ENCODE data around the gene QRSL1. TPM values are rescaled to one million over a fixed set of nuclear protein-coding genes. Genes with fewer than 3 reads are reported as not detected.

QRSL1 gene
- total RNA-seq, 1 donor from 2014 or later, result 22.6 TPM

DNA sequence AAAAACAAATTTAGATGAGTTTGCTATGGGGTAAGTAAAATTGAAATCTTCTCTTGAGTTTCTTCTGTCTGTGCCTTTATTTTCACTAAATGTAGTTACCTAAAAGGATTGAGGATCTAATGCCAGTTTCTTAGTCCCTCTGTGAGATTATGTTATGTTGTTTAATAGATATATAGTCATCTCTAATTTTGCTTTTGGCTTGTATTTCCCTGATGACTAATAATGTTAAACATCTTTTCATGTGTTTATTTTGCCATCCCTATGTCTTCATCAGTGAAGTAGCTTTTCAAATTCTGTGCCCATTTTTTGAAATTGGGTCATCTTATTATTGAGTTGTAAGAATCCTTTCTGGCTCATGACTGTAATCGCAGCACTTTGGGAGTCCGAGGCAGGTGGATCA is 13.7 kb downstream of the QRSL1 start:
- FAIRE-seq (no peak), DNase-seq (ENCODE audit: low read depth) (peak; percentile 13)
- peaks cover 3% of the 10 kb centered on the region for H3K36me3 ChIP-seq (ENCODE audit: control insufficient read depth, insufficient read depth, low read length)
- no peak overlapping the region for H3K4me3 ChIP-seq (ENCODE audit: low read depth, low read length)
- no peaks in the 10 kb centered on the region for H3K27me3 ChIP-seq (ENCODE audit: control insufficient read depth, insufficient read depth, low read length)
- TF ChIP-seq, protein P1, sequence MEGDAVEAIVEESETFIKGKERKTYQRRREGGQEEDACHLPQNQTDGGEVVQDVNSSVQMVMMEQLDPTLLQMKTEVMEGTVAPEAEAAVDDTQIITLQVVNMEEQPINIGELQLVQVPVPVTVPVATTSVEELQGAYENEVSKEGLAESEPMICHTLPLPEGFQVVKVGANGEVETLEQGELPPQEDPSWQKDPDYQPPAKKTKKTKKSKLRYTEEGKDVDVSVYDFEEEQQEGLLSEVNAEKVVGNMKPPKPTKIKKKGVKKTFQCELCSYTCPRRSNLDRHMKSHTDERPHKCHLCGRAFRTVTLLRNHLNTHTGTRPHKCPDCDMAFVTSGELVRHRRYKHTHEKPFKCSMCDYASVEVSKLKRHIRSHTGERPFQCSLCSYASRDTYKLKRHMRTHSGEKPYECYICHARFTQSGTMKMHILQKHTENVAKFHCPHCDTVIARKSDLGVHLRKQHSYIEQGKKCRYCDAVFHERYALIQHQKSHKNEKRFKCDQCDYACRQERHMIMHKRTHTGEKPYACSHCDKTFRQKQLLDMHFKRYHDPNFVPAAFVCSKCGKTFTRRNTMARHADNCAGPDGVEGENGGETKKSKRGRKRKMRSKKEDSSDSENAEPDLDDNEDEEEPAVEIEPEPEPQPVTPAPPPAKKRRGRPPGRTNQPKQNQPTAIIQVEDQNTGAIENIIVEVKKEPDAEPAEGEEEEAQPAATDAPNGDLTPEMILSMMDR (IDR thresholded peaks at IDR 0.05; ENCODE audit: insufficient read depth, low read length, severe bottlenecking), result no peak

DNA sequence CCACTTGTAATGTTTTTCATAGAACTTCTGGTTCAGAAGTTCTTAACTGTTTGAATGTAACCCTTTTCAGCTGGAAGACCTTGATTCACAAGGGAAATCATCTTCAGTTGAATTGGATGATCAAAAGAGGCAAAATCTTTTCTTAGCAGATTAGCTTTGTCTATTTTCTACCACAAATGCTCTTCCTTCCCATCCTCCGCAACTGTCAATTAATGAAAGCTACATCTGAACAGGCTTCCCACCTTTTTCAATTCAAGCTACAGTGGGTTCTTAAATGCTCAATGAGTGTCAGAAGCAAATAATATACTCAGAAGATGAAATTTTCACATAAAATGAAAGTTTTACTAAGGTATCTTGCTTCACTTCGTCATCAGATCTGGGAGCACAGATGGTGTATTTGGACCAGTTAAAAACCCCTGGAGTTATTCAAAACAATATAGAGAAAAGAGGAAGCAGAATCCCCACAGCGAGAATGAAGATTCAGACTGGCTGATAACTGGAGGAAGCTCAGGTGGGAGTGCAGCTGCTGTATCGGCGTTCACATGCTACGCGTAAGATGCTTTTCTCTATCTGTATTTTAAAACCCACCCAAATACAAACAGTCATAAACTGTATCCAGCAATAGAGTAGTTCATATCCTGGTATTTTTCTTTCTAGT is 19.4 kb downstream of the QRSL1 start:
- H3K36me3 ChIP-seq (ENCODE audit: control insufficient read depth, insufficient read depth, low read length), result peaks cover 4% of the 10 kb centered on the region
- no peaks in the 10 kb centered on the region for H3K27me3 ChIP-seq (ENCODE audit: control insufficient read depth, insufficient read depth, low read length)
- TF ChIP-seq, protein P1 (IDR thresholded peaks at IDR 0.05; ENCODE audit: insufficient read depth, low read length, severe bottlenecking), result no peak
- FAIRE-seq (no peak), DNase-seq (ENCODE audit: low read depth) (no peak)
- no peak overlapping the region for H3K4me3 ChIP-seq (ENCODE audit: low read depth, low read length)

DNA sequence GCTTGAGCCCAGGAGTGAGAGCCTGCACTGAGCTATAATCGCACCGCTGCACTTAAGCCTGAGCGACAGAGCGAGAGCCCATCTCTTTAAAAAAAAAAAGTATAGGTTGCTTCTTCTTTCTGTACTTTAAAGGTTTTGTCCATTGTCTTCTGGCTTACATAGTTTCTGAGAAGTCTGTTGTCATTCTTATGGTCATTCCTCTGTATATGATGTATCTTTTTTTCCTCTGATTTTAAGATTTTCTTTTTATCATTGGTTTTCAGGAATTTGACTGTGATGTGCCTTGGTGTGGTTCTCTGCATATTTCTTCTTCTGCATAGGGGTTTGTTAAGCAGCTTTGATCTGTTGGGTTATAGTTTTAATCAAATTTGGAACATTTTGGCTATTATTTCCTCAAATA is 29.1 kb downstream of the QRSL1 start:
- DNase-seq (ENCODE audit: low read depth) (peak; percentile 10), FAIRE-seq (no peak)
- Histone ChIP-seq H3K27me3 (ENCODE audit: control insufficient read depth, insufficient read depth, low read length) (no peaks in the 10 kb centered on the region), H3K4me3 (ENCODE audit: low read depth, low read length) (no peak overlapping the region), H3K36me3 (ENCODE audit: control insufficient read depth, insufficient read depth, low read length) (peaks cover 11% of the 10 kb centered on the region)
- TF ChIP-seq, protein P1 (IDR thresholded peaks at IDR 0.05; ENCODE audit: insufficient read depth, low read length, severe bottlenecking), result no peak

DNA sequence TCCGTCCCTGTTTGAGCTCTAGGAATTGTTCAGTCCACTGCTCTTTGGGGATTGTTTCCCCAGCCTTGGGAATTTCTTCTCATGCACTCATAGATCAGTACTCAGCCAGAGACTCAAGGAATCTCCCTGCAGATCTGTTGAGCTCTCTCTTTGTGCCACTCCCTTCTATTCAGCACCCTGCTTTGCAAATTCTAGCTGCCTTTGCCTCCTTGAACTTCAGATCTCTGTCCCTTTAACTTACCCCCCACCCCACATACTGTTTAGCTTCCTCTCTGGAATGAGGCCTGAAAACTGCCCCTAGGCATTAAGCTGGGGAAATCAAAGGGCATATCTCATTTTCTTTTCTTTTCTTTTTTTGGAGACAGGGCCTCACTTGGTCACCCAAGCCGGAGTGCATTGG is 30.5 kb downstream of the QRSL1 start:
- H3K36me3 ChIP-seq (ENCODE audit: control insufficient read depth, insufficient read depth, low read length), result peaks cover 10% of the 10 kb centered on the region
- no peak overlapping the region for H3K4me3 ChIP-seq (ENCODE audit: low read depth, low read length)
- FAIRE-seq, result peak; percentile 86
- no peak for DNase-seq (ENCODE audit: low read depth)
- TF ChIP-seq, protein P1 (IDR thresholded peaks at IDR 0.05; ENCODE audit: insufficient read depth, low read length, severe bottlenecking), result no peak
- no peaks in the 10 kb centered on the region for H3K27me3 ChIP-seq (ENCODE audit: control insufficient read depth, insufficient read depth, low read length)

DNA sequence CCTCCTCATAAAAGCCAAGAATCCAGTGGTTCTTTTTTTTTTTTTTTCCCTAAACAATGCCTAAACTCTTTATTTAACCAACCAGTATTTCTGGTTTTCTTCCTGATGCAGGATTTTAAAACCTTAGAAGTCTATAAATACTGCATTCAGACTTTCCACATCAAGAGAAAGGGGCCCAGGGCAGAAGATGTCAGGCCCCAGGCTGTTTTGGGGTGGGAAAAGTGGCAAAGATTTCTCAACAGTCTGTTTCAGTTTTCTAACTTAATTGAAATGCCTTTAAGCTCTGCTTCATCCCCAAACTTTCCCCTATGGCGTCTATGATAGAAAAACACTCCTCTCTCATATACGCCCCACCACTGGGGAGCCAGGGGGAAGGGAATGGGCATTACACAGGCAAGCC is 33.1 kb downstream of the QRSL1 start:
- TF ChIP-seq, protein P1 (IDR thresholded peaks at IDR 0.05; ENCODE audit: insufficient read depth, low read length, severe bottlenecking), result no peak
- DNase-seq (ENCODE audit: low read depth) (no peak), FAIRE-seq (no peak)
- H3K27me3 ChIP-seq (ENCODE audit: control insufficient read depth, insufficient read depth, low read length), result no peaks in the 10 kb centered on the region
- peaks cover 9% of the 10 kb centered on the region for H3K36me3 ChIP-seq (ENCODE audit: control insufficient read depth, insufficient read depth, low read length)
- H3K4me3 ChIP-seq (ENCODE audit: low read depth, low read length), result no peak overlapping the region

All from bronchial epithelial cell (primary cell).